GM12874 (cell line): ENCODE results near the gene TMEM52B.

ENCODE experiments used
- TF ChIP-seq, protein P1 (sequence below): IDR thresholded peaks from 2 replicates; pipeline ENCODE4 v1.5.1; 2011; ENCODE audit warnings: low read depth, mild to moderate bottlenecking, control low read depth, low read length, moderate library complexity; ENCODE audit not compliant: insufficient read depth

The TMEM52B gene

DNA sequence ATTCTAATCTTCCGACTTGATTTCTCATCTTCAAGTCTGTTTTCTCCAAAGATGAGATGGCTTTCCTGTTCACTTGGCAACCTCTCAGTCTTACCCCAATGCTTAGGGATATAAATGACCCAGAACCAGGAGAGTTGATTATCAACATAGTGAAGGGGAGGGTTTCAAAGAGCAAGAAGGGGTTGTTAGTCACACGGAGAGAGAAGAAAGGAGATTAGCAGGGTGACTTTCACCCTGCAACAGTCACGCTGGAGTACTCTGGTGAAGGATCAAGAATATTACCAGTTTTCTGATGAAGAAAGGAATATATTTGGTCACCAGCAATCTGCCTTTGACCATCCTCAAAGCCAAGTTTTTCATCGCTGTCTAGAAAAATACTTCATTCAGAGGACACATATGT is at the start of gene TMEM52B:
TSS of gene TMEM52B (plus strand) at position 212 of the 400 bp plus-strand sequence. CDS start 543 bp downstream, outside the sequence.
- TF ChIP-seq, protein P1, sequence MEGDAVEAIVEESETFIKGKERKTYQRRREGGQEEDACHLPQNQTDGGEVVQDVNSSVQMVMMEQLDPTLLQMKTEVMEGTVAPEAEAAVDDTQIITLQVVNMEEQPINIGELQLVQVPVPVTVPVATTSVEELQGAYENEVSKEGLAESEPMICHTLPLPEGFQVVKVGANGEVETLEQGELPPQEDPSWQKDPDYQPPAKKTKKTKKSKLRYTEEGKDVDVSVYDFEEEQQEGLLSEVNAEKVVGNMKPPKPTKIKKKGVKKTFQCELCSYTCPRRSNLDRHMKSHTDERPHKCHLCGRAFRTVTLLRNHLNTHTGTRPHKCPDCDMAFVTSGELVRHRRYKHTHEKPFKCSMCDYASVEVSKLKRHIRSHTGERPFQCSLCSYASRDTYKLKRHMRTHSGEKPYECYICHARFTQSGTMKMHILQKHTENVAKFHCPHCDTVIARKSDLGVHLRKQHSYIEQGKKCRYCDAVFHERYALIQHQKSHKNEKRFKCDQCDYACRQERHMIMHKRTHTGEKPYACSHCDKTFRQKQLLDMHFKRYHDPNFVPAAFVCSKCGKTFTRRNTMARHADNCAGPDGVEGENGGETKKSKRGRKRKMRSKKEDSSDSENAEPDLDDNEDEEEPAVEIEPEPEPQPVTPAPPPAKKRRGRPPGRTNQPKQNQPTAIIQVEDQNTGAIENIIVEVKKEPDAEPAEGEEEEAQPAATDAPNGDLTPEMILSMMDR: no peak

DNA sequence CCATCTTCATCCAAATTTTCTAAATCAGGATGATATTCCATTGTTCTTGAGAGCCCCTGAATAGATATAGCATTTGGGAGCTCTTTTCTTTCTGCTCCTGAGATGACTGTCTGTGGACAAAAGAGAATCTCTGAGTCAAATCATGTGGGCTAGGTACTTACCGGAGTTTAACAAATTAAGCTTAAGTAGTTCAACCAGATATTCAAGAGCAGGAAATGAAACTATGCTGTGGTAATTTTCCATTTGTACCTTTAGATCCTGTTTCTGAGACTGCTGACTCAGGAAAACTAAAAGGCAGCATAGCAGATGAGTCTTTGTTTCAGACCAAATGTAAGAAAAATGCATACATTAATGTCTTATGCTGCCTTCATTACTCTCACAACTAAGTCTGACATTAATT is 48.8 kb upstream of the TMEM52B start, which contains the start of gene CLEC7A:
TSS of gene CLEC7A (minus strand) at position 158 of the 400 bp plus-strand sequence. CDS start at position 41, 117 bp downstream.
- TF ChIP-seq, protein P1: no peak

DNA sequence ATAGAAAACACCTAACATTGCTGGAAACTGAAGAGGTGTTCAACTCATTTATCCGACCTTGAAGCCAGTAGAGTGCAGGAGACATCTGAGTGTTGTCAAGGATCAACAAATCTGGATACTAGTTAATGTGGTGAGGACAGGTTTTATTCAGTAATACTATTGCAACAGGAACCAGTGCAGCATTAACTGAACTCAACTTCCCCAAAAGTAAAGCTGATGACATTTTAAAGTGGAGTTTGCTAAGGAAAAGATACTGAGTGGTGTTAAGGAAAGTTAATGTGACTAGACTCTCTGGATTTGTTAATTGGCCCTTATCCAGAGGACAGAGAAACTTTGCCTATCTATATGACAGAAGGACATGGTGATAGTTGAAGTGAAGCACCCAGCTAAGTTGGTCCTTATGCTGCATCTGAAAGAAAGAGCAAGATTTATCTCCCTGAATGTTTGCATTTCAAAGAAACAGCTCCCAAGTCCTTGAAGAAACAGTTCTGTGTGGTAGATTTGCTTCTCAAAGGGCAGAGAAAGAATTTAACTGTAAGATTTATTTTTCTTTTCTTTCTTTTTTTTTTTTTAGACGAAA is 47.6 kb upstream of the TMEM52B start:
- TF ChIP-seq, protein P1: no peak

DNA sequence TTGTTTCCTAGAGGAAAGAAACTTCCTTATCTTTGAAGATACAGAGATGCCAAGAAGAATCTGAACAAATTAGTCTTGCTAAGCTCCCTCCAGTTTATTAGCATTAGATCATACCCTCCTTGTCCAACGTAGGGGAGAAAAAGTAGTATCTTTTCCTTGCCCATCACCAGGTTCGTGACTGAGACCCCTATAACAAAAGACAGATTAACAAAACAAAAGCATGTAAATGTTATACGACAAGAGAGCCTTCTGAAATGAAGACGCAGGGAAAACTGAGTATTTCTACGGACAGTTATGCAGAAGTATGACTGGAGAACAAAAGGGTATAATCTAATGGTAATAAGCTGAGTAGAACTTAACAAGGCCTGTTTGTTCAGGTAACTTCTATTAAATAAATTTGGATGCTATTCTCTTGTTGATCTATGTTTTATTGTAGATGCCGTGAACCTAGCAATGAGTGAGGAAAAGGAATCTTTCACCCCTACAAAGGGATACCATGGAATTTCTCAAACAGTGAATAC is 45.9 kb upstream of the TMEM52B start:
- TF ChIP-seq, protein P1: no peak

DNA sequence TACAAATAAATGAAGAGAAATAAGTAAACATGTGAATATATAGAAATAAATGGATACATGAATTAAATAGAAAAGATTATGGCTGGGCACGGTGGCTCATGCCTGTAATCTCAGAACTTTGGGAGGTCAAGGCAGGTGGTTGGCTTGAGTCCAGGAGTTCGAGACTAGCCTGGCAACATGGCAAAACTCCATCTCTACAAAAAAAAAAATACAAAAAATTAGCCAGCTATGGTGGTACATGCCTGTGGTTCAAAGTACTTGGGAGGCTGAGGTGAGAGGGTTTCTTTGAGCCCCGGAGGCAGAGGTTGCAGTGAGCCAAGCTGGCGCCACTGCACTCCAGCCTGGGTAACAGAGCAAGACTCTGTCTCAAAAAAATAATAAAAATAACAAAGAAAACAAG is 43.7 kb upstream of the TMEM52B start:
- TF ChIP-seq, protein P1: no peak

DNA sequence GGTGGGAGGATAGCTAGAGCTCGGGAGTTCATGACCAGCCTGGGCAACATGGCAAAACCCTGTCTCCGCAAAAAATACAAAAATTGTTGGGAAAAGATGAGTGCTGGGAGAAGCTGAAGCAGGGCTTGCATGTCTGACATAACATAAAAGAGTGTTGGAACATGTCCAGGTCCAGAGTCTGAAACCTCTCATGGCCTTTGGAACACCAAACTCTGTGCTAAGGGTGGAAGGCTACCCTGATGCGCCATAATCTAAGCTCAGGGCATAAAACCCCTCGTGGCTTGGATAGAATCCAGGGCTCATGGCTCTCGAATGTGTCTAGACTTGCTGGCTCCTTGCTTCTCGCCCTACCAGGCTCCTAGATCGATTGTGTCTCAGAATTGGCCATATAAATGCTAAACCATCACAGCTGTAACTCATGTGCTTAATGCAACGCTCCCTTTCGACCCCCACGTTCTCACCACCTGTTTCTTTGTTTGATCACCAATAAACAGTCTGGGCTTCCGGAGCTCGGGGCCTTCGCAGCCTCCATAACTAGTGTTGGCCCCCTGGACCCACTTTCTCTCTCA is 42.1 kb upstream of the TMEM52B start:
- TF ChIP-seq, protein P1: no peak

DNA sequence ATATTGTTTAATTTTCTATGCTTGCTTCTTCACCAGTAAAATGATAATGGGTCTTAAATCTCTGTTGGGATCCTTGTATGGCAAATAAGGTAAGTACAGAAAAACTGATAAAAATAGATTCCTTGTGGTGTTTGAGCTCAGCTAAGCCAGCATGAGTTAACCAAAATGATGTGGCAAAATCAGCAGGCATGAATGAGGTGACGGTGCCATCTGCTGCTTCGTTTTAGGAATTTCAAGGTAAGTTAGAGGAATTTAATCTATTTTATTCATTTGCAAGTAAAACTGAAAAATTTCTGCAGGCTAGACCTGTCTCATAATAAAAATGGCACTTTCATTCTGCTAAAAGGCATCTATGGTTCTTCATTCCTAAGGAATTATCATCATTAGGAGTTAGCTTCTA is 38.8 kb upstream of the TMEM52B start:
- TF ChIP-seq, protein P1: peak; percentile 27; the same call in 1 of the 2 replicates
